HG02840 (cell line): ENCODE measurements around the gene GPAT3.
"Not testable (repeated sequence)": the region's sequence is repeated elsewhere in the genome, so short reads cannot be mapped to it uniquely, and the experiment has no call there.

Experiments used
- ATAC-seq: cut with Tn5 transposase; IDR thresholded peaks from one replicate; pipeline ENCODE4 v1.9.1; 2021; ENCODE audit warnings: mild to moderate bottlenecking, moderate library complexity, moderate number of reproducible peaks; ENCODE audit not compliant: unreplicated experiment, low FRiP score

Gene GPAT3

GRCh38 chr4:83548151-83548905, 12.4 kb downstream of the GPAT3 start:
- ATAC-seq, result peak; percentile 84

- ATAC-seq, result no peak
These were observed 16.2 kb downstream of the GPAT3 start for GRCh38 chr4:83552083-83552482.

GRCh38 chr4:83552924-83553323, 17.0 kb downstream of the GPAT3 start:
- ATAC-seq, result no peak

GRCh38 chr4:83556006-83556707, 20.2 kb downstream of the GPAT3 start:
- ATAC-seq, result no peak

GRCh38 chr4:83556816-83557215, 20.9 kb downstream of the GPAT3 start:
- ATAC-seq, result no peak

GRCh38 chr4:83558059-83558653, 22.2 kb downstream of the GPAT3 start:
- no peak for ATAC-seq

GRCh38 chr4:83558680-83559079, 22.8 kb downstream of the GPAT3 start:
- ATAC-seq, result no peak

GRCh38 chr4:83560523-83560922, 24.6 kb downstream of the GPAT3 start:
- ATAC-seq, result no peak

- no peak for ATAC-seq
These were observed 25.5 kb downstream of the GPAT3 start for GRCh38 chr4:83561381-83561780.

GRCh38 chr4:83563998-83564397, 28.1 kb downstream of the GPAT3 start:
- ATAC-seq, result no peak

GRCh38 chr4:83568062-83568461, 32.2 kb downstream of the GPAT3 start:
- ATAC-seq, result no peak

- ATAC-seq, result no peak
These were observed 33.5 kb downstream of the GPAT3 start for GRCh38 chr4:83569429-83569828.

GRCh38 chr4:83569987-83570386, 34.1 kb downstream of the GPAT3 start:
- ATAC-seq, result no peak

- ATAC-seq, result no peak
These were observed 36.9 kb downstream of the GPAT3 start for GRCh38 chr4:83572848-83573247.

- ATAC-seq, result no peak
These were observed 38.3 kb downstream of the GPAT3 start for GRCh38 chr4:83574247-83574646.

- not testable (repeated sequence) for ATAC-seq
These were observed 40.3 kb downstream of the GPAT3 start for GRCh38 chr4:83576237-83576636.

- no peak for ATAC-seq
These were observed 45.7 kb downstream of the GPAT3 start for GRCh38 chr4:83581411-83582288.

GRCh38 chr4:83582289-83582785, 46.4 kb downstream of the GPAT3 start:
- ATAC-seq, result no peak

- no peak for ATAC-seq
These were observed 50.1 kb downstream of the GPAT3 start for GRCh38 chr4:83585982-83586508.

- ATAC-seq, result no peak
These were observed 53.4 kb downstream of the GPAT3 start for GRCh38 chr4:83589279-83589678.
